Pancreas (tissue), 10 donors: ENCODE results near the gene PRDM4. TPM values are rescaled to one million over a fixed set of nuclear protein-coding genes. Genes with fewer than 3 reads are reported as not detected.

Experiments used
- ATAC-seq, 4 donors: fragments of 200-7000 bp; cut with Tn5 transposase; one replicate each; pipeline versions ENCODE4 v1.8.0 to v1.9.1; 2020; ENCODE audit warnings: mild to moderate bottlenecking in 4 of 4, moderate library complexity in 4 of 4
- DNase-seq, 6 donors: peaks; one replicate each; pipeline ENCODE4 v3.0.0-alpha.2; 2020
- FAIRE-seq: peaks from 2 replicates; lab custom pipeline; 2012; peaks lifted over from hg19 to GRCh38; lab: Jason Lieb, UNC
- H3K27ac ChIP-seq, 4 donors: fragments of 200-600 bp; sonication (generic); 1 replicate in 3 of 4; 2 replicates in 1 of 4; pipeline versions ENCODE4 v1.5.0 to v1.8.0; 2020
- H3K27me3 ChIP-seq, 4 donors: fragments of 200-600 bp; one replicate each; pipeline ENCODE4 v1.8.0; 2021
- H3K36me3 ChIP-seq, 3 donors: fragments of 200-600 bp; sonication (generic) in 1 of 3; one replicate each; pipeline versions ENCODE4 v1.5.0 to v1.8.0; 2020 to 2021
- H3K4me1 ChIP-seq, 3 donors: fragments of 200-600 bp; one replicate each; pipeline ENCODE4 v1.8.0; 2021
- H3K4me3 ChIP-seq, 4 donors: fragments of 200-600 bp; sonication (generic) in 2 of 4; one replicate each; pipeline versions ENCODE4 v1.5.0 to v1.8.0; 2020 to 2021
- H3K9me3 ChIP-seq, 4 donors: fragments of 200-600 bp; one replicate each; pipeline ENCODE4 v1.8.0; 2021
- CTCF ChIP-seq, 4 donors: fragments of 200-600 bp; sonication (generic) in 3 of 4; IDR thresholded peaks; one replicate each; pipeline versions ENCODE4 v1.5.0 to v1.8.0; 2021; ENCODE audit warnings: antibody characterized with exemption in 4 of 4
- WGBS, 2 donors: extraction: QIAGEN DNeasy Blood & Tissue Kit; methylation state at CpG; one replicate each; pipeline ENCODE4 v1.1.7; 2013; 5-methylcytosine and 5-hydroxymethylcytosine counted together
- intact Hi-C, 3 donors: fragments of 100-400 bp; cut with DNase I; formaldehyde crosslinking; loops; one replicate each; pipeline versions ENCODE4 v1.11.1 to v1.14.2; 2022
- polyA plus RNA-seq, 2 donors: library from polyadenylated mRNA; stranded (reverse); fragments of 200-250 nt; gene quantifications; one replicate each; pipeline ENCODE4 v1.2.3, GENCODE V29; 2013
- total RNA-seq, 6 donors: library from RNA; stranded (reverse); fragmentation: NEBNext Ultra II Directional in 4 of 6; extraction: Animal tissue kit (Norgen Biotek cat#: 25700) in 4 of 6; gene quantifications; one replicate each; pipeline versions ENCODE4 v1.2.1 to v1.2.4, GENCODE V29; 2021 to 2023
- donor health status: healthy with polysubstance abuse.
- donor health status: DM: no; HTN: no; CAD: no; lungs with moderate emphysema.
- donor health status: DM: no; HTN: no; CAD: no.
- donor health status: control.
- donor health status: control.
- donor health status: Bipolar disorder and iron deficiency.
- donor health status: DM: yes; HTN: yes; CAD: no.
- donor health status: DM: no; HTN: no; CAD: no.
- donor health status: DM: no; HTN: no; CAD: no.
- donor health status: DM: yes; HTN: yes; CAD: no.

The PRDM4 gene
- total and polyA plus RNA-seq, 8 donors: 7.0 to 17.8 (median 11.2) TPM

DNA sequence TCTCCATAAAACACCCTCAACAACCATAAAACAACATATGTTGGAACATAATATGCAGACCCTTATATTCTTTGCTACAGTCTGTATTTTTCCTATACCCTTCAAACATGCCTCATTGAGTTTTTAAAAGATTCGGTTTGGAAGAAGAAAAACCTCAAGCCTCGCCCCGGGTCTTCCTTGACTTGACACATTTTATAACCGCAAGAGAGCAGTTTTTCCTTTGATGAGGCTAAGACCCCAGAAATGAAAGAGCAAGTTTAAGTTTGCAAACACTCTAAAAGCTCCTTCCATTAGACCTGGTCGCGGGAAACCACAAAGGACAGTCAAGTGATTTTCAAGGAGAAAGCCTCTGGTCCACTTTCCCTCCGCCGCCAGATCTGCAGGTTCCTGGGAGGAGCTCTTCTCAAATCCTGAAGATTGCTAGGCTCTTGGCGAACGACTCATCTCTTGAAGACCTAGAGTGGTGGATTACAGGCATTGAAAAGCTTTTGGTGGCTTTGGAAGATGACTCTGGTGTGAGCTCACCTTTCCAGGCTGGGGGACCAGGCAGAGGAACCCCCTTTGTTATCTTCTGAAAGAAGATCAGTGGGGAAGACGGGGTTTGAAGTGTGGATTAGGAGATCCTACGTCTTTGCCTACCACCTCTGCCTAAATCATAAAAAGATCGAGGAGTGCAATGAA is 13.6 kb upstream of the PRDM4 start, which contains the start of gene ASCL4:
ASCL4 (plus strand) TSS at position 356 of the 681 bp plus-strand sequence. CDS start 515 bp downstream, outside the sequence.
- no peaks in the 10 kb centered on the region for H3K36me3 ChIP-seq
- intact Hi-C loops: no loop called here
- no peaks in the 10 kb centered on the region for H3K9me3 ChIP-seq
- peaks cover 0 to 28% (median 5%) of the 10 kb centered on the region in 4 donors for H3K27me3 ChIP-seq
- peak within 1 kb of the TSS in 1 of 4 donors; percentile 20 for H3K4me3 ChIP-seq
- H3K27ac ChIP-seq: no peak within 1 kb of the TSS
- ATAC-seq (no peak), DNase-seq (no peak), FAIRE-seq (no peak)
- no peaks in the 10 kb centered on the region for H3K4me1 ChIP-seq
- TF ChIP-seq CTCF (IDR thresholded peaks at IDR 0.05): no peak
- 39 to 46% methylated on average over 13 of the region's 13 CpGs for WGBS, 2 donors

- ATAC-seq: no peak
- H3K36me3 ChIP-seq: no peaks in the 10 kb centered on the region
- no peak for TF ChIP-seq CTCF (IDR thresholded peaks at IDR 0.05)
- H3K9me3 ChIP-seq: no peaks in the 10 kb centered on the region
- H3K4me3 ChIP-seq: no peak overlapping the region
- no peaks in the 10 kb centered on the region for H3K4me1 ChIP-seq
- FAIRE-seq: no peak
- 76 to 86% methylated on average over 5 of the region's 5 CpGs for WGBS, 2 donors
- DNase-seq: no peak
- peaks cover 0 to 1% (median 0%) of the 10 kb centered on the region in 4 donors for H3K27me3 ChIP-seq
- intact Hi-C loops: no loop called here
- H3K27ac ChIP-seq: no peak overlapping the region
Observed at GRCh38 chr12:107767466-107767865, 6.5 kb upstream of the PRDM4 start.

DNA sequence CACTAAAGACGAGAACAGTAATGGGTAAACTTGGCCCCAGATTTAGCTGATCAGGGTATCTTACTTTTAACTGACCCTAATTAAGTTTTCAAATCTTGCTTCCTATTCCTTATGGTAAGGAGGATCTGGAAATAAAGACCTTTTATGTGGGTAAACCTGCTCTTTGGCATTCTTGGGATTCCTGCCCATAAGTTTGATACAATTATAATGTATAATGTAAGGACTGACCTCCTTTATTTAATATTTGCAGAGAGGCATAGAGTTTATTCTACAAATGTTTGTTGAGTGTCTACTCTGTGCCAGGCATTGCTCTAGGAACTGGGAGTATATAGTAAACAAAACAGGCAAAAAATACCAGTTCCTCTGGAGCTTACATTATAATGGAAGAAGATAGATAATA is 4.4 kb upstream of the PRDM4 start:
- TF ChIP-seq CTCF (IDR thresholded peaks at IDR 0.05): no peak
- WGBS, 2 donors: 73 to 78% methylated on average over 1 of the region's 1 CpG
- no peak for FAIRE-seq

DNA sequence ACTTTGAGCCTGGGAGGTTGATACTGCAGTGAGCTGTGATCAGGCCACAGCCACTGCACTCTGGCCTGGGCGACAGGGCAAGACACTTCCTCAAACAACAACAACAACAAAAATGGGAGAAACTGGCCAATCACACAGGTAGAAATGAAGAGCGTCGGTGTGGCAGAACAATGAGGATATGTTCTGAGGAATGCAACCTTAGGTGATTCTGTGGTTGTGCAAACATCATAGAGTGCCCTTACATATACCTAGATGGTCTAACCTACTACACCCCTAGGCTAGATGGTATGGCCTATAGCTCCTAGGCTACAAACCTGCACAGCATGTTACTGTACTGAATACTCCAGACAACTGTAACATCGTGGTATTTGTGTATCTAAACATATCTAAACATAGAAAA is 3.7 kb upstream of the PRDM4 start:
- TF ChIP-seq CTCF (IDR thresholded peaks at IDR 0.05): no peak
- no peaks in the 10 kb centered on the region for H3K9me3 ChIP-seq
- no peaks in the 10 kb centered on the region for H3K27me3 ChIP-seq
- no peak for FAIRE-seq
- H3K4me3 ChIP-seq: no peak overlapping the region
- no peak for ATAC-seq
- H3K27ac ChIP-seq: no peak overlapping the region
- peaks cover 0 to 4% (median under 1%) of the 10 kb centered on the region in 3 donors for H3K4me1 ChIP-seq
- H3K36me3 ChIP-seq: no peaks in the 10 kb centered on the region
- WGBS, 2 donors: 56 to 59% methylated on average over 4 of the region's 4 CpGs
- intact Hi-C loops: no loop called here
- no peak for DNase-seq

More for the DNA sequence above, 4.4 kb upstream of the PRDM4 start:
- H3K4me3 ChIP-seq: no peak overlapping the region
- no peak for ATAC-seq
- no peak overlapping the region for H3K27ac ChIP-seq
- intact Hi-C loops: no loop called here
- no peaks in the 10 kb centered on the region for H3K27me3 ChIP-seq
- no peaks in the 10 kb centered on the region for H3K4me1 ChIP-seq
- no peaks in the 10 kb centered on the region for H3K36me3 ChIP-seq
- no peaks in the 10 kb centered on the region for H3K9me3 ChIP-seq
- DNase-seq: no peak

DNA sequence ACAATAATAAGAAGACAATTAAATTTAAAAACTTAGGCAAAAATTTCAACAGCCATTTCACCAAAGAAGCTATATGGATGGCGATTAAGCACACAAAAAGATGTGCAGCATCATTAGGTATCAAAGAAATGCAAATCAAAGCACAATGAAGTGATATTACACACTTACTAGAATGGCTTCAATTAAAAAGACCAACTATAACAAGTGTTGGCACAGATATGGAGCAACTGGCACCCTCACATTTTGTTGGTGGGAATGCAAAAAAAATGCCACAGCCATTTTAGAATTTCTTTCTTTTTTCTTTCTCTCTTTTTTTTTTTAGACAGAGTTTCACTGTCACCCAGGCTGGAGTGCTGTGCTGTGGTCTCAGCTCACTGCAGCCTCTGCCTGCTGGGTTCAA is 1.9 kb upstream of the PRDM4 start:
- H3K4me1 ChIP-seq: peaks cover 6 to 16% (median 15%) of the 10 kb centered on the region in 3 donors
- ATAC-seq: no peak
- 70 to 79% methylated on average over 1 of the region's 1 CpG for WGBS, 2 donors
- no peak for TF ChIP-seq CTCF (IDR thresholded peaks at IDR 0.05)
- H3K27ac ChIP-seq: no peak overlapping the region
- no peak for DNase-seq
- no peaks in the 10 kb centered on the region for H3K27me3 ChIP-seq
- intact Hi-C loops: no loop called here
- no peak for FAIRE-seq
- no peak overlapping the region for H3K4me3 ChIP-seq
- H3K9me3 ChIP-seq: no peaks in the 10 kb centered on the region
- H3K36me3 ChIP-seq: no peaks in the 10 kb centered on the region
